GM23338 (cell line): ENCODE measurements around the gene SLC1A4.

Experiments
- POLR2AphosphoS5 ChIP-seq: IDR thresholded peaks from 2 replicates; pipeline ENCODE4 v1.6.1; 2016; ENCODE audit warnings: antibody characterized with exemption, low read depth
- TF ChIP-seq, protein P1 (sequence below), 2 experiments: fragments of 200-600 bp in 1 of 2; sonication (generic) in 1 of 2; conservative IDR thresholded peaks; 2 replicates each; pipeline versions ENCODE4 v1.5.1 to v1.6.1; 2016 to 2017; ENCODE audit warnings: antibody characterized with exemption in 2 of 2, low read depth in 2 of 2, mild to moderate bottlenecking in 2 of 2, moderate library complexity in 1 of 2
- TF ChIP-seq, protein P2 (sequence below): IDR thresholded peaks from one replicate; pipeline ENCODE4 v1.6.1; 2018; ENCODE audit warnings: antibody characterized with exemption; ENCODE audit not compliant: unreplicated experiment

DNA sequence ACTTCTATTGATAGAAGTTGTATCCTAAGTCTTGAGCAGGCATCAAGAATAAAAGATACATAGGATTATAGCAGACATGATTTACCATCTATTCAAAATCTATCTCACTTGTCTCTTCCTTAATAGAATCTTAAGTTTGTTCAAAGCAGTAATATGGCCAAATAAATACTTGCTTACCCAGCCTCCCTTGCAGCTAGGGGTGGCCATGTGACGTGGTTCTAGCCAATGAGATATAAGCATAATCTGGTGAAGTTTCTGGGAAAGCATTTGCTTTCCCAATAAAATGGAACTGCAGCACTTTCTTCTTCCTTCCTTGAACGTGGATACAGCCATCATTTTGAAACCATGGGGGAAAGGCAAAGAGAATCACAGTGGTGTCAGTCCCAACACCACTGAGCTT lies 33.7 kb upstream of the SLC1A4 start:
- TF ChIP-seq, protein P1, sequence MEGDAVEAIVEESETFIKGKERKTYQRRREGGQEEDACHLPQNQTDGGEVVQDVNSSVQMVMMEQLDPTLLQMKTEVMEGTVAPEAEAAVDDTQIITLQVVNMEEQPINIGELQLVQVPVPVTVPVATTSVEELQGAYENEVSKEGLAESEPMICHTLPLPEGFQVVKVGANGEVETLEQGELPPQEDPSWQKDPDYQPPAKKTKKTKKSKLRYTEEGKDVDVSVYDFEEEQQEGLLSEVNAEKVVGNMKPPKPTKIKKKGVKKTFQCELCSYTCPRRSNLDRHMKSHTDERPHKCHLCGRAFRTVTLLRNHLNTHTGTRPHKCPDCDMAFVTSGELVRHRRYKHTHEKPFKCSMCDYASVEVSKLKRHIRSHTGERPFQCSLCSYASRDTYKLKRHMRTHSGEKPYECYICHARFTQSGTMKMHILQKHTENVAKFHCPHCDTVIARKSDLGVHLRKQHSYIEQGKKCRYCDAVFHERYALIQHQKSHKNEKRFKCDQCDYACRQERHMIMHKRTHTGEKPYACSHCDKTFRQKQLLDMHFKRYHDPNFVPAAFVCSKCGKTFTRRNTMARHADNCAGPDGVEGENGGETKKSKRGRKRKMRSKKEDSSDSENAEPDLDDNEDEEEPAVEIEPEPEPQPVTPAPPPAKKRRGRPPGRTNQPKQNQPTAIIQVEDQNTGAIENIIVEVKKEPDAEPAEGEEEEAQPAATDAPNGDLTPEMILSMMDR (conservative IDR thresholded peaks at IDR 0.05; ENCODE audit: low read depth in 2 of 2), result no peak
- TF ChIP-seq POLR2AphosphoS5, result no peak
- TF ChIP-seq, protein P2, sequence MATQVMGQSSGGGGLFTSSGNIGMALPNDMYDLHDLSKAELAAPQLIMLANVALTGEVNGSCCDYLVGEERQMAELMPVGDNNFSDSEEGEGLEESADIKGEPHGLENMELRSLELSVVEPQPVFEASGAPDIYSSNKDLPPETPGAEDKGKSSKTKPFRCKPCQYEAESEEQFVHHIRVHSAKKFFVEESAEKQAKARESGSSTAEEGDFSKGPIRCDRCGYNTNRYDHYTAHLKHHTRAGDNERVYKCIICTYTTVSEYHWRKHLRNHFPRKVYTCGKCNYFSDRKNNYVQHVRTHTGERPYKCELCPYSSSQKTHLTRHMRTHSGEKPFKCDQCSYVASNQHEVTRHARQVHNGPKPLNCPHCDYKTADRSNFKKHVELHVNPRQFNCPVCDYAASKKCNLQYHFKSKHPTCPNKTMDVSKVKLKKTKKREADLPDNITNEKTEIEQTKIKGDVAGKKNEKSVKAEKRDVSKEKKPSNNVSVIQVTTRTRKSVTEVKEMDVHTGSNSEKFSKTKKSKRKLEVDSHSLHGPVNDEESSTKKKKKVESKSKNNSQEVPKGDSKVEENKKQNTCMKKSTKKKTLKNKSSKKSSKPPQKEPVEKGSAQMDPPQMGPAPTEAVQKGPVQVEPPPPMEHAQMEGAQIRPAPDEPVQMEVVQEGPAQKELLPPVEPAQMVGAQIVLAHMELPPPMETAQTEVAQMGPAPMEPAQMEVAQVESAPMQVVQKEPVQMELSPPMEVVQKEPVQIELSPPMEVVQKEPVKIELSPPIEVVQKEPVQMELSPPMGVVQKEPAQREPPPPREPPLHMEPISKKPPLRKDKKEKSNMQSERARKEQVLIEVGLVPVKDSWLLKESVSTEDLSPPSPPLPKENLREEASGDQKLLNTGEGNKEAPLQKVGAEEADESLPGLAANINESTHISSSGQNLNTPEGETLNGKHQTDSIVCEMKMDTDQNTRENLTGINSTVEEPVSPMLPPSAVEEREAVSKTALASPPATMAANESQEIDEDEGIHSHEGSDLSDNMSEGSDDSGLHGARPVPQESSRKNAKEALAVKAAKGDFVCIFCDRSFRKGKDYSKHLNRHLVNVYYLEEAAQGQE, result no peak
